ENCODE data around the gene COX17.

COX17 gene

DNA sequence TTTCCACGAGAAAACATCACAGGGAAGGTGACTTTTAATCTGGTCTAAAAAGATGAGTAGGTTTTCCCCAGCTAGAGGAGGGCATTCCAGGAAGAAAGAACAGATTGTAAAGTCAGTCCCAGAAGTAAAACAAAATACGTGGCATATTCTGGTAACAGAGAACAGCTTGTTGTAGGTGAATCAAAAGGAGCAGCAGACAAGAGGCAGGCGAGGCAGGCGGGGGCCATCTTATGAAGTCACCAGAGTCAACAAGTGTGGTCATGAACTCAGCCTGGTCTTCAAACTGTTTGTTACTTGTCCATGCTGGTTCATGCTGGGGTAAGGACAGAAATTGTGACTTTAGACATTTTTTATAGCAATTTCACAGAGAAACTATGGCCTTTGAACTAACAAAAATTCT, 12.8 kb downstream of the COX17 start:
- WGBS (ENCODE audit: insufficient coverage), result 100% methylated on average over 4 of the region's 4 CpGs

DNA sequence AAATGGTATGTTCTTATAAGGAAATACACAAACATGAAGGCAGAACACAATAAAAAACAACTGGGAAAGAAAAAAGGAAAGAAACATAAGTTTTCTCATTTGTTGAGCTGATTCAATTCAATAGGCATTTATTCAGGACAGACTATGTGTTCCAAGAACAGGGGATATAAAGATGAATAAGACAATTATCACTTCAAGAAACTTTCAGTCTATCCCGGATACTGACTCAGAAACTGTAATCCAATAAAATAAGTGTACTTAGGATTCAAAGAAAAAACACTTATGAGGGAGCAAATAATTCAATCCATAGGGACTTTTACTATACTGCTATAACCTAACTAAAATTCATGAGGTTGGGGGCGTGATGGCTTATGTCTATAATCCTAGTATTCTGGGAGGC, 13.3 kb downstream of the COX17 start:
- Histone ChIP-seq H3K27ac (ENCODE audit: insufficient read depth in 1 of 2, low read depth in 1 of 2, low read length in 2 of 2, poor library complexity in 1 of 2, severe bottlenecking in 2 of 2) (no peak overlapping the region), H3K9me3 (ENCODE audit: control extremely low read depth in 1 of 5, control insufficient read depth in 4 of 5, insufficient read depth in 2 of 5, low read depth in 1 of 5, low read length in 4 of 5) (no peaks in the 10 kb centered on the region), H3K4me3 (ENCODE audit: control insufficient read depth in 1 of 7, extremely low read depth in 1 of 7, insufficient read depth in 4 of 7, low read depth in 2 of 7, low read length in 6 of 7) (no peak overlapping the region), H3K27me3 (replicated peaks in 2 of 5; ENCODE audit: control insufficient read depth in 4 of 5, insufficient read depth in 5 of 5, low read length in 4 of 5) (no peaks in the 10 kb centered on the region), H3K4me1 (ENCODE audit: control extremely low read depth in 1 of 4, control insufficient read depth in 4 of 4, insufficient read depth in 4 of 4, low read length in 3 of 4) (peaks cover 0 to 27% (median 0%) of the 10 kb centered on the region in 4 experiments), H3K36me3 (ENCODE audit: control insufficient read depth in 4 of 4, insufficient read depth in 4 of 4, low read length in 3 of 4) (peaks cover 2 to 13% (median 5%) of the 10 kb centered on the region in 4 experiments)
- whole genome bisulfite sequencing (ENCODE audit: insufficient coverage), result no CpG with 5 or more reads among the region's 2 CpGs
- POLR2A ChIA-PET, result no interaction called here
- CTCF ChIA-PET, result interaction anchor here (1.2 to 1.4 kb wide), 2 partner anchors 9 to 17 kb away, joined by 4 to 8 read pairs; no protein-coding TSS in a partner anchor
- no peak for DNase-seq

More for the DNA sequence above, 12.8 kb downstream of the COX17 start:
- H3K27me3 ChIP-seq (replicated peaks in 2 of 5; ENCODE audit: control insufficient read depth in 4 of 5, insufficient read depth in 5 of 5, low read length in 4 of 5), result no peaks in the 10 kb centered on the region
- no peak overlapping the region for H3K4me3 ChIP-seq (ENCODE audit: control insufficient read depth in 1 of 7, extremely low read depth in 1 of 7, insufficient read depth in 4 of 7, low read depth in 2 of 7, low read length in 6 of 7)
- ChIA-PET CTCF (no interaction called here), POLR2A (no interaction called here)
- H3K4me1 ChIP-seq (ENCODE audit: control extremely low read depth in 1 of 4, control insufficient read depth in 4 of 4, insufficient read depth in 4 of 4, low read length in 3 of 4), result peaks cover 0 to 22% (median 0%) of the 10 kb centered on the region in 4 experiments
- no peaks in the 10 kb centered on the region for H3K9me3 ChIP-seq (ENCODE audit: control extremely low read depth in 1 of 5, control insufficient read depth in 4 of 5, insufficient read depth in 2 of 5, low read depth in 1 of 5, low read length in 4 of 5)
- no peak for DNase-seq
- H3K36me3 ChIP-seq (ENCODE audit: control insufficient read depth in 4 of 4, insufficient read depth in 4 of 4, low read length in 3 of 4), result peaks cover 2 to 16% (median 7%) of the 10 kb centered on the region in 4 experiments
- H3K27ac ChIP-seq (ENCODE audit: insufficient read depth in 1 of 2, low read depth in 1 of 2, low read length in 2 of 2, poor library complexity in 1 of 2, severe bottlenecking in 2 of 2), result no peak overlapping the region

DNA sequence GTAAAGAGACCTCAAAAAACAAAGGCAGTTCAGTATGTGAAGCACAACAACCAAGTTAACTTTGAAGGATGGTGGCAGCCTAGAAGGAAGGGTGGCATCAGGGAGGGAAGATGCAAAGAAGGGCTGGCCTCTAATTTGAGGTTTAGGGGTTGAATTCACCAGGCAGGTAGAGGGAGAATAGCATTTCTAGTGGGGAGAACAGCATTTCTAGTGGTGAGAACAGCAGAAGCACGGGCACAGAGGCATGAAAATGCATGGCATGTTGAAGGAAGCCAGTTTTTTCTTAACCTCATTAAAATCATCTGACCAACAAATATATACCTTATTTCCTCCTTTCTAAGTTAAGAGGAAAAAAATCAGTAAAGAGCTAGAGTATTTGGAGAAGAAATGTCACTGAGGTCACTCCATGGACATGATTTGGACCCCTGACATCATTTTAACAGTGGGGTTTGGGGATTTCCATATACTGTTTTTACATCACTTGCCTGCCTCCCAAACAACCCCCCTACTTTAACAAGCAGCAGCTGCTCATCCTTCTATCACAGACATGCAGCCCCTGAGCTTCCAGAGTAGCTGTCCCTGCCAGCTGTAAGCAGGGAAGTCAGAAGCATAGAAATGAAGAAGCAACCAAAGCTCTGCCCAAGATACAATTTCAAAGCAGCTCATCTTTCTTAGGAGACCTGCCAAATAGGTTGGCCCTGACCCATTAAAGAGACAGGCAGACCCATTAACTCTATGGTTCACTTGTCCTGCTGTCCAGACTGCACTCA, 14.4 kb downstream of the COX17 start:
- H3K4me3 ChIP-seq (ENCODE audit: control insufficient read depth in 1 of 7, extremely low read depth in 1 of 7, insufficient read depth in 4 of 7, low read depth in 2 of 7, low read length in 6 of 7), result no peak overlapping the region
- H3K4me1 ChIP-seq (ENCODE audit: control extremely low read depth in 1 of 4, control insufficient read depth in 4 of 4, insufficient read depth in 4 of 4, low read length in 3 of 4), result peaks cover 0 to 37% (median 6%) of the 10 kb centered on the region in 4 experiments
- ChIA-PET CTCF (interaction anchor here (0.6 to 1.4 kb wide), 3 partner anchors 10 to 129 kb away, joined by 3 to 8 read pairs (median 4); no protein-coding TSS in a partner anchor), POLR2A (no interaction called here)
- H3K36me3 ChIP-seq (ENCODE audit: control insufficient read depth in 4 of 4, insufficient read depth in 4 of 4, low read length in 3 of 4), result peaks cover 0 to 4% (median 2%) of the 10 kb centered on the region in 4 experiments
- H3K27me3 ChIP-seq (replicated peaks in 2 of 5; ENCODE audit: control insufficient read depth in 4 of 5, insufficient read depth in 5 of 5, low read length in 4 of 5), result no peaks in the 10 kb centered on the region
- no CpG with 5 or more reads among the region's 1 CpG for WGBS (ENCODE audit: insufficient coverage)
- no peak overlapping the region for H3K27ac ChIP-seq (ENCODE audit: insufficient read depth in 1 of 2, low read depth in 1 of 2, low read length in 2 of 2, poor library complexity in 1 of 2, severe bottlenecking in 2 of 2)
- DNase-seq, result no peak
- no peaks in the 10 kb centered on the region for H3K9me3 ChIP-seq (ENCODE audit: control extremely low read depth in 1 of 5, control insufficient read depth in 4 of 5, insufficient read depth in 2 of 5, low read depth in 1 of 5, low read length in 4 of 5)

- Histone ChIP-seq H3K4me3 (ENCODE audit: control insufficient read depth in 1 of 7, extremely low read depth in 1 of 7, insufficient read depth in 4 of 7, low read depth in 2 of 7, low read length in 6 of 7) (no peak within 1 kb of the TSS), H3K27me3 (replicated peaks in 2 of 5; ENCODE audit: control insufficient read depth in 4 of 5, insufficient read depth in 5 of 5, low read length in 4 of 5) (no peaks in the 10 kb centered on the region), H3K36me3 (ENCODE audit: control insufficient read depth in 4 of 4, insufficient read depth in 4 of 4, low read length in 3 of 4) (no peaks in the 10 kb centered on the region), H3K9me3 (ENCODE audit: control extremely low read depth in 1 of 5, control insufficient read depth in 4 of 5, insufficient read depth in 2 of 5, low read depth in 1 of 5, low read length in 4 of 5) (no peaks in the 10 kb centered on the region), H3K27ac (ENCODE audit: insufficient read depth in 1 of 2, low read depth in 1 of 2, low read length in 2 of 2, poor library complexity in 1 of 2, severe bottlenecking in 2 of 2) (no peak within 1 kb of the TSS), H3K4me1 (ENCODE audit: control extremely low read depth in 1 of 4, control insufficient read depth in 4 of 4, insufficient read depth in 4 of 4, low read length in 3 of 4) (peaks cover 0 to 42% (median 8%) of the 10 kb centered on the region in 4 experiments)
- ChIA-PET CTCF (interaction anchor here (0.6 kb wide), 1 partner anchor 12 kb away, joined by 3 read pairs; no protein-coding TSS in a partner anchor), POLR2A (no interaction called here)
- no peak for DNase-seq
- WGBS (ENCODE audit: insufficient coverage), result 100% methylated on average over 6 of the region's 9 CpGs
Measured at GRCh38 chr3:119660474-119661440, 16.4 kb downstream of the COX17 start, which contains the start of gene POPDC2. POPDC2 (minus strand) TSS chr3:119660589; CDS start chr3:119660423, 166 bp downstream.

GRCh38 chr3:119659606-119660291, 17.5 kb downstream of the COX17 start:
- Histone ChIP-seq H3K9me3 (ENCODE audit: control extremely low read depth in 1 of 5, control insufficient read depth in 4 of 5, insufficient read depth in 2 of 5, low read depth in 1 of 5, low read length in 4 of 5) (no peaks in the 10 kb centered on the region), H3K27ac (ENCODE audit: insufficient read depth in 1 of 2, low read depth in 1 of 2, low read length in 2 of 2, poor library complexity in 1 of 2, severe bottlenecking in 2 of 2) (no peak overlapping the region), H3K36me3 (ENCODE audit: control insufficient read depth in 4 of 4, insufficient read depth in 4 of 4, low read length in 3 of 4) (no peaks in the 10 kb centered on the region), H3K4me1 (ENCODE audit: control extremely low read depth in 1 of 4, control insufficient read depth in 4 of 4, insufficient read depth in 4 of 4, low read length in 3 of 4) (peaks cover 0 to 34% (median 8%) of the 10 kb centered on the region in 4 experiments), H3K27me3 (replicated peaks in 2 of 5; ENCODE audit: control insufficient read depth in 4 of 5, insufficient read depth in 5 of 5, low read length in 4 of 5) (no peaks in the 10 kb centered on the region), H3K4me3 (ENCODE audit: control insufficient read depth in 1 of 7, extremely low read depth in 1 of 7, insufficient read depth in 4 of 7, low read depth in 2 of 7, low read length in 6 of 7) (no peak overlapping the region)
- CTCF ChIA-PET, result interaction anchor here (0.6 to 1.3 kb wide), 2 partner anchors 78 to 161 kb away, joined by 3 to 4 read pairs; no protein-coding TSS in a partner anchor
- WGBS (ENCODE audit: insufficient coverage), result 72% methylated on average over 8 of the region's 9 CpGs
- POLR2A ChIA-PET, result no interaction called here
- DNase-seq, result peak in 2 of 3 donors; percentile 12 to 19

DNA sequence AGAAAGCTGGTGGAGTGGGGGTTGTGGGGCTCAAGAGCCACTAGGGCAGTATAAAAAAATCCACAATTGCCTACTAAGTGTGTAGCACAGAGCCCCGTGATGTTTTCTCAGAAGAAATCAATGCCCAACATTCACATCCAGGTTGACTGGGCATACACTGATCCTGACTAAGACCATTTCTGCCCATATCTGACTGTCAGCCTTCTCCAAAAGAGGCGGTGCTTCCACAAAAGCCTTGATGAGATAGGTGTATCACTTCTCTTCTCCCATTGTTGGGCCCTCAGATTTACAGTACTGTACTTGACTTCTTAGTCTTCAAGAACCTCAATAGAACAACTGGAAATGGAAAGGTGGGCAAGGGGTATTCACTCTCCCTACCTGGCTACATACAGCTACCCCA, 18.2 kb downstream of the COX17 start:
- H3K9me3 ChIP-seq (ENCODE audit: control extremely low read depth in 1 of 5, control insufficient read depth in 4 of 5, insufficient read depth in 2 of 5, low read depth in 1 of 5, low read length in 4 of 5), result no peaks in the 10 kb centered on the region
- H3K27me3 ChIP-seq (replicated peaks in 2 of 5; ENCODE audit: control insufficient read depth in 4 of 5, insufficient read depth in 5 of 5, low read length in 4 of 5), result no peaks in the 10 kb centered on the region
- POLR2A ChIA-PET, result no interaction called here
- H3K36me3 ChIP-seq (ENCODE audit: control insufficient read depth in 4 of 4, insufficient read depth in 4 of 4, low read length in 3 of 4), result no peaks in the 10 kb centered on the region
- 100% methylated on average over 2 of the region's 2 CpGs for WGBS (ENCODE audit: insufficient coverage)
- no peak overlapping the region for H3K27ac ChIP-seq (ENCODE audit: insufficient read depth in 1 of 2, low read depth in 1 of 2, low read length in 2 of 2, poor library complexity in 1 of 2, severe bottlenecking in 2 of 2)
- no peak overlapping the region for H3K4me3 ChIP-seq (ENCODE audit: control insufficient read depth in 1 of 7, extremely low read depth in 1 of 7, insufficient read depth in 4 of 7, low read depth in 2 of 7, low read length in 6 of 7)
- CTCF ChIA-PET, result interaction anchor here (1.1 to 1.3 kb wide), 2 partner anchors 32 to 77 kb away, joined by 3 to 4 read pairs; no protein-coding TSS in a partner anchor
- H3K4me1 ChIP-seq (ENCODE audit: control extremely low read depth in 1 of 4, control insufficient read depth in 4 of 4, insufficient read depth in 4 of 4, low read length in 3 of 4), result peaks cover 0 to 33% (median 9%) of the 10 kb centered on the region in 4 experiments
- DNase-seq, result no peak

All from common myeloid progenitor, CD34-positive (primary cell).